ENCODE data around the gene SFRP5.

The SFRP5 gene

GRCh38 chr10:97785231-97785630 lies 13.4 kb upstream of the SFRP5 start:
- DNase-seq (ENCODE audit: low spot score), result no peak

DNA sequence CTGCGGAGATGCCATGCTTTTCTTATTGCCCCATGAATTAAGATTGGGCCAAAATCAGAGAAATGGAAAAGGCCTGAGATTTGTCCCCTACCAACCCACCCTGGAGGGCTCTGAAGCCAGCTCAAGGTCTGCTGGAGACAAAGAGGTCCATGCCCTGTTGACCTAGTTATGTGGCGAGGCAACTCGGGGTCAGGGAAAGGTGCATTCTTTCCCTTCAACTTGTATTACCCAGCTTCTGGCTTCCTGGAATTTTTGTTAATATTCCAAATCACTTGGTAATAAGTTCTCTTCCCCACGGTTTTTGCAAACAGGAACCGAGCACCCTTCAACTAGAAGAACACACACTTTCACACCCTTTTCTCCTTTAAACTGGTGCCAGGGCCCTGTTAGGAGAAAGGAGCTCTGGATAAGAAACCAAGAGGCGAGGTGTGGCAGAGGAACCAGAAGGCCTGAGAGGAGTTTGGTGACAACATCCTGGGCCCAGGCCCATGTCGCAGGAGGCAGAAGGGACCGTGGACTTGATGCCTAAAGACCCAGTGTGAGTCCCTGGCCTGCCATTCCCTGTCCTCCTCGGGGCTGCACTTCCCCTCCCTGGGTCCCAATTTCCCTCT lies 12.5 kb upstream of the SFRP5 start:
- no peak for DNase-seq (ENCODE audit: low spot score)

- no peak for DNase-seq (ENCODE audit: low spot score)
Observed at GRCh38 chr10:97782455-97783228, 10.8 kb upstream of the SFRP5 start.

GRCh38 chr10:97781618-97782331 lies 10.0 kb upstream of the SFRP5 start:
- no peak for DNase-seq (ENCODE audit: low spot score)

DNA sequence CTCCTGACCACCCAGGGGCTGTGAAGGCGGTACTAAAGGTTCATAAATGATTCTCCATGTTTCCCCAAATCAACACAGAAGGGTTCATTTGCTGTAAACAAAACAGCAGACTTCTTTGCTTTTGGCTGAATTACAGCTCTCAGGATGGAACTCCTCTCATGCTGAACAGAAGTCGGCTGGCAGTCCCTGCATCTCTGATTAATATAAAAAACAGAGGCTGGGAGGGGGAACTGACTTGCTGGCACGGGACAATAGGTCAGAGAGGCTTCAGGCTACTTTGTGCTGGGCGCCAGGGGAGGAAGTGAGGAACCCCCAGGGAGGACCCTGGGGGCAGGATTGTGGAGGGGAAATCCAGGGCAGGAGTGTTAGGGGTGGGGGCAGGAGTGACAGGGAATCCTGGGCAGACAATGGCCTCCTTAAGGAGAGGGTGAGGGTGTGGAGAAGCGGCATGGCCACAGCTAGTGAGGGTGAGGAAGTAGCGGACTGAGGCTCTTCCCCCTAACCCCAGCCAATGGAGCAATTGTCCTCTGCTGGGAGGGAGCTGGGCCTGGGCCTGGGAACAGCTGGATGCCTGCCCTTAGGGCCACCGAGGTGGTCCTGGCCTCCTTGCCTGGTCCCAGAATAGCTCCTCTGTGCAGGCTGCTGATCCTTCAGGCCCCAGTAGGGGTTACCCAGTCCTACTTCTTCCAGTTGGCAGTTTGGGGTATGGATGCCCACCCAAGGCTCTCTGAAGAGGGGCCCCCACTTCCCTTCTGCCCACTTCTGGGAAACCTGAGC lies 9.2 kb upstream of the SFRP5 start:
- no peak for DNase-seq (ENCODE audit: low spot score)

DNA sequence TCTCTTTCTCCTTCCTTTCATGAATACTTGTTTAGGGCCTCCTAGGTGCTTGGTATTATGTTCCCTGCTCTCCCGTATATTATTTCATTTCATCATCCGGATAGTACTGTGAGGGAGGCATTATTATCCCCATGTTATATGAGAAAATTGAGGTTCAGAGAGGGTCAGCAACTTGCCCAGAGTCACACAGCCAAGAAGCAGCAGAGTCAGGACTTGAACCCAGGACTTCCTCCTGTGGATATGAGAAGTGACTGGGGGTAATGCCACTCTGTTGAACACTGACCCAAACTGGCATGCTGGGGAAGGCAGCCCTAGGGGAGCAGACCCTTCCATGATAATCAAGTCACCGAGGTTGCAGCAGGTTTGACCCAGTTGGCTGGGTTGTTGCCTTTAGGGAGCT lies 8.2 kb upstream of the SFRP5 start:
- DNase-seq (ENCODE audit: low spot score), result no peak

GRCh38 chr10:97779492-97779891 lies 7.7 kb upstream of the SFRP5 start:
- DNase-seq (ENCODE audit: low spot score), result no peak

GRCh38 chr10:97778452-97779302 lies 6.9 kb upstream of the SFRP5 start:
- DNase-seq (ENCODE audit: low spot score), result no peak

GRCh38 chr10:97777143-97777542 lies 5.3 kb upstream of the SFRP5 start:
- DNase-seq (ENCODE audit: low spot score), result no peak

DNA sequence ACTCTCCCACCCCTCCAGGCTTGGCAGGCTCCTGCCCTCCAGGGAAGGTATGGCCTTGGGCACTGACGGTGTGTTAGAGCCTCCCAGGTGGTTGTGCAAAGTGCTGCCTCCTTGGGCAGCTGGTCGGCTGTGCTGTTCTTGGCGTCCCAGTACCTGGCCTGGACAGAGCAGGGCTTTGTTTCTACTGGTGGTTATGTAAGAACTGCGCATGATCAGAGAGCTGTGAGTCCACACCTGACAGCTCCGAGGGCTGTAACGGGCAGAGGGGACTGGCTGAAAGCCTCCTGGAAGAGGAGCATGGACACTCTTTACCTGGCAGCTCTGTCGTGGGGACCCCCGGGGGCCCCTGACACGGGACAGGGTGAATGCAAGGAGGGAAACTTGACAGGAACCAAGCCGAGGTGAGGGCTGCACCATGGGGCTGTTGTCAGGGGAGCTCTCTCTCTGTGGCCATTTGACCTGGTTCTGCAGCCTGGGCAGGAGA lies 3.1 kb upstream of the SFRP5 start:
- no peak for DNase-seq (ENCODE audit: low spot score)

- no peak for DNase-seq (ENCODE audit: low spot score)
Observed at GRCh38 chr10:97773096-97773495, 1.3 kb upstream of the SFRP5 start.

DNA sequence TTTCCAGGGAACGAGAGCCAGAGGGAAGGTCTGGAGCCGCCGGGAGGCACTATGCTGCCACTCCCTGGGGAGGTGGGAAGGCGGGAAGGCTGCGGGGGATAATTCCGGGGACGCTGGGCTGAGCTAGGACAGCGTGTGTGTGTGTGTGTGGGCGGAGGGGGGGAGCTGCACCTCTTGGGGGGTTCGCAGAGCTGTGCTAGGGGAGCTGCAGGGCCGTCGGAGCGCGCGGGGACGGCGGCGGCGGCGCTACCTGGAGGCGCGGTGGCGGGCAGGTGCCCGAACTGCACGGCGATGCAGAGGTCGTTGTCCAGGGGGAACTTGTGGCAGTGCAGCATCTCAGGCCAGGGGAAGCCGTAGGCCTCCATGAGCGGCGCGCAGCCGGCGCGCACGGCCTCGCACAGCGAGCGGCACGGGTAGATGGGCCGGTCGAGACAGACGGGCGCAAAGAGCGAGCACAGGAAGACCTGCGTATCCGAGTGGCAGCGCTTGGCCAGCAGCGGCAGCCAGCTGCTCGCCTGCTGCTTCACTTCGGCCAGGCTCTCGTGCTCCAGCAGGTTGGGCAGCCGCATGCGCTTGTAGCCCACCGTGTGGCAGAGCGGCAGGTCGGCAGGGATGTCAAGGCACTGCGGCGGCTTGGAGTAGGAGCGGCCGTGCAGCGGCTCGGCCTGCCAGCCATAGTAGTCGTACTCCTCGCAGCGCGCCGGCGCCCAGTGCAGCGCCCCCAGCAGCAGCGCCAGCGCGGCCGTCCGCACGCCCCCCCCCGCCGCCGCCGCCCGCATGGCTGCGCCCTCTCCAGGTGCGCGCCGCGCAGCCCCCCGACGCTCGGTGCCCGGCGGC lies 526 bp downstream of the SFRP5 start:
- DNase-seq (ENCODE audit: low spot score), result no peak

GRCh38 chr10:97770255-97770654 lies 1.5 kb downstream of the SFRP5 start:
- no peak for DNase-seq (ENCODE audit: low spot score)

GRCh38 chr10:97768322-97769315 lies 3.2 kb downstream of the SFRP5 start:
- no peak for DNase-seq (ENCODE audit: low spot score)

DNA sequence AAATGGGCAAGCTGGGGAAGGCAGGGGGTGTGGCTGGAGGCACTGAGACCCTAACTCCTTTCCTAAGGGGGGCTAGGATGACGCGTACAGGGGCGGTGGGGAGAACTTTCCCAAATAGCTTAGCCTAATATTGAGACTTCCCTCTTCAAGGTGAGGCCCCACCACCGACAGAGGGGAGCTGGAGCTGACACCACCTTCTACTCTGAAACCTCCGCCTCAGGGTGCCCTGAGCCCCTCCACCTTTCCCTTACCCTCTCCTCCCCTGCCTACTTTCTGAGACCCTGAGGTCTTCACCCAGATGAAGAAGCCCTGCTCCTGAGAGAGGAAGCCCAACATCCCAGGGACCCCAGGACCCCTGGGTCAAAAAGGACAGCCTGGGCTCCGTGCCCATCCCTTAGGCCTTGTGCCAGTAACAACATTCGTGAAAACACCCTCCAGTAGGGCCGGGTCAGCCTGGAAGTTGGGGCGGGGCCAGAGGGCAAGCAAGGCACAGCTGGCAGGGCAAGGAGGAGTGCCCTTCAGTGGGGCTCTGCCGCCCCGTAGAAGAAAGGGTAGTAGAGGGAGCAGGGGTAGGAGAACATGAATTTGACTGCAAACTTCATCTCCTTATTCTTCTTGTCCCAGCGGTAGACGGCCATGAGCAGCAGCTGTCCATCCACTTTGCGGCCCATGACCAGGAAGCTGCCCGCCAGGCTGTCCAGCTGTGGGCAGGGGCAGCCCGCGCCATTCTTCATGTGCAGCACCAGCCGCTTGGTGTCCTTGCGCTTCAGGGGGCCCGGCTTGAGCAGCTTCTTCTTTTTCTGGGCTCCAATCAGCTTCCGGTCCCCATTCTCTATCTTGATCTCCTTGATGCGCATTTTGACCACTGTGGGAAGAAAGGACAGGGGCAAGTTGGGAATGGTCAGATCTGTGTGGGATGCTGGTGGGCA lies 4.5 kb downstream of the SFRP5 start:
- no peak for DNase-seq (ENCODE audit: low spot score)

- DNase-seq (ENCODE audit: low spot score), result no peak
Observed at GRCh38 chr10:97766106-97766810, 5.5 kb downstream of the SFRP5 start.

- no peak for DNase-seq (ENCODE audit: low spot score)
Observed at GRCh38 chr10:97765201-97765600, 6.6 kb downstream of the SFRP5 start.

All from globus pallidus (tissue), 1 donor.